HepG2 (cell line): ENCODE results near the gene SKIL. TPM values are rescaled to one million over a fixed set of nuclear protein-coding genes. Genes with fewer than 3 reads are reported as not detected.

Experiments
- microRNA-seq: library from miRNA; unstranded; fragments of <30 nt; microRNA quantifications from one replicate; pipeline ENCODE4, GENCODE V29; 2020
- polyA plus RNA-seq, 8 experiments: library from polyadenylated mRNA; depleted of rRNA in 3 of 8; stranded (reverse) in 7 of 8; unstranded in 1 of 8; fragments of >200 nt; fragmentation: Illumina TruSeq in 4 of 8; extraction: Trizol in 4 of 8; gene quantifications; 2 replicates each; pipeline versions ENCODE4 v1.2.1 to v1.2.3, GENCODE V29; 2011 to 2016; ENCODE audit warnings: low read depth in 4 of 8, missing spikeins in 1 of 8, mixed read lengths in 1 of 8; ENCODE audit not compliant: insufficient read depth in 1 of 8
- total RNA-seq, 5 experiments: library from RNA; depleted of rRNA; stranded (reverse); fragments of >200 nt; fragmentation: Illumina TruSeq; extraction: Trizol; gene quantifications; 2 replicates each; pipeline ENCODE4 v1.2.3, GENCODE V29; 2016; ENCODE audit warnings: low read depth in 1 of 5

SKIL gene
- total and polyA plus RNA-seq, 2 of the 13 experiments (the other 11 are each of a cell fraction or from before 2014, with no cell fraction given) = 5.2 to 20.7 TPM

Small RNA genes lying within 50 kb of the gene (microRNA-seq; reads per million reads assigned to microRNA genes)
- not detected for gene MIR6828

Other genes with a start within 250 kb of the SKIL start
- gene PHC3, start 176.0 kb upstream of the SKIL start, total RNA-seq (2016; rRNA removed; fragmentation: Illumina TruSeq; extraction: Trizol) = 16.5 and 24.1 TPM in 2 replicates
- gene PHC3, start 176.0 kb upstream of the SKIL start, polyA plus RNA-seq (2011; rRNA removed) = 42.9 and 49.0 TPM in 2 replicates
- gene PRKCI, start 135.3 kb upstream of the SKIL start, total RNA-seq (2016; rRNA removed; fragmentation: Illumina TruSeq; extraction: Trizol) = 30.4 and 39.1 TPM in 2 replicates
- 11.7 and 17.2 TPM in 2 replicates for gene PRKCI, start 135.3 kb upstream of the SKIL start, polyA plus RNA-seq (2011; rRNA removed)
- gene CLDN11, start 61.2 kb downstream of the SKIL start, total RNA-seq (2016; rRNA removed; fragmentation: Illumina TruSeq; extraction: Trizol) = 2.9 and 4.9 TPM in 2 replicates
- gene CLDN11, start 61.2 kb downstream of the SKIL start, polyA plus RNA-seq (2011; rRNA removed) = 2.8 and 4.2 TPM in 2 replicates
- gene SLC7A14, start 228.4 kb downstream of the SKIL start, total RNA-seq (2016; rRNA removed; fragmentation: Illumina TruSeq; extraction: Trizol) = not detected in 2 replicates
- gene SLC7A14, start 228.4 kb downstream of the SKIL start, polyA plus RNA-seq (2011; rRNA removed) = not detected in 2 replicates